Neural progenitor cell (in vitro differentiated cells): ENCODE measurements around the gene TBC1D30. TPM values are rescaled to one million over a fixed set of nuclear protein-coding genes. Genes with fewer than 3 reads are reported as not detected.
"Not testable (repeated sequence)": the region's sequence is repeated elsewhere in the genome, so short reads cannot be mapped to it uniquely, and the experiment has no call there.

Experiments
- DNase-seq: peaks from one replicate; pipeline ENCODE4 v3.0.0-alpha.2; 2016; ENCODE audit warnings: low spot score
- H2AFZ ChIP-seq: fragments of 200-600 bp; sonication (generic); replicated peaks from 2 replicates; pipeline ENCODE4 v1.6.1; 2016; ENCODE audit warnings: antibody characterized with exemption
- H3F3A ChIP-seq: fragments of 200-600 bp; sonication (generic); 2 replicates; pipeline ENCODE4 v1.6.1; 2016; ENCODE audit warnings: antibody characterized with exemption, low read depth
- H3K27ac ChIP-seq: fragments of 200-600 bp; sonication (generic); 2 replicates; pipeline ENCODE4 v1.5.1; 2016; ENCODE audit warnings: mild to moderate bottlenecking
- H3K27me3 ChIP-seq: fragments of 200-600 bp; sonication (generic); 2 replicates; pipeline ENCODE4 v1.6.1; 2016; ENCODE audit warnings: mild to moderate bottlenecking, moderate library complexity
- H3K36me3 ChIP-seq: fragments of 200-600 bp; sonication (generic); 2 replicates; pipeline ENCODE4 v1.5.1; 2016
- H3K4me1 ChIP-seq: fragments of 200-600 bp; sonication (generic); 2 replicates; pipeline ENCODE4 v1.6.1; 2016; ENCODE audit warnings: mixed run types
- H3K4me2 ChIP-seq: fragments of 200-600 bp; sonication (generic); 2 replicates; pipeline ENCODE4 v1.6.1; 2016
- H3K4me3 ChIP-seq: fragments of 200-600 bp; sonication (generic); 2 replicates; pipeline ENCODE4 v1.5.1; 2016
- H3K79me2 ChIP-seq: fragments of 200-600 bp; sonication (generic); 2 replicates; pipeline ENCODE4 v1.6.1; 2016; ENCODE audit warnings: low read depth
- H3K9ac ChIP-seq: fragments of 200-600 bp; sonication (generic); 2 replicates; pipeline ENCODE4 v1.6.1; 2016
- H3K9me3 ChIP-seq: fragments of 200-600 bp; sonication (generic); 2 replicates; pipeline ENCODE4 v1.5.1; 2016; ENCODE audit warnings: low read depth
- H4K20me1 ChIP-seq: fragments of 200-600 bp; sonication (generic); 2 replicates; pipeline ENCODE4 v1.6.1; 2016; ENCODE audit warnings: low read depth
- H3K27ac Mint-ChIP-seq: 3 replicates; pipeline ENCODE4 v1.8.0; 2021; ENCODE audit warnings: mixed read lengths
- H3K27me3 Mint-ChIP-seq: 2 replicates; pipeline ENCODE4 v1.8.0; 2022; ENCODE audit warnings: low read depth, mild to moderate bottlenecking, inconsistent platforms, moderate library complexity, mixed read lengths; ENCODE audit not compliant: insufficient read depth
- H3K36me3 Mint-ChIP-seq: 3 replicates; pipeline ENCODE4 v1.8.0; 2021; ENCODE audit warnings: mixed read lengths
- H3K4me1 Mint-ChIP-seq: 3 replicates; pipeline ENCODE4 v1.8.0; 2021; ENCODE audit warnings: mixed read lengths
- H3K4me3 Mint-ChIP-seq: 3 replicates; pipeline ENCODE4 v1.8.0; 2021; ENCODE audit warnings: mild to moderate bottlenecking, moderate library complexity, mixed read lengths
- H3K9me3 Mint-ChIP-seq: 3 replicates; pipeline ENCODE4 v1.8.0; 2020; ENCODE audit warnings: mixed read lengths
- CTCF ChIP-seq: fragments of 200-600 bp; sonication (generic); IDR thresholded peaks from 2 replicates; pipeline ENCODE4 v1.5.1; 2017; ENCODE audit warnings: antibody characterized with exemption, mild to moderate bottlenecking
- EZH2 ChIP-seq: fragments of 200-600 bp; sonication (generic); IDR thresholded peaks from 2 replicates; pipeline ENCODE4 v1.6.1; 2017; ENCODE audit warnings: antibody characterized with exemption, mild to moderate bottlenecking, moderate library complexity
- EZH2phosphoT487 ChIP-seq: fragments of 200-600 bp; sonication (generic); IDR thresholded peaks from 2 replicates; pipeline ENCODE4 v1.6.1; 2017; ENCODE audit warnings: antibody characterized with exemption
- total RNA-seq: library from RNA; depleted of rRNA; stranded (reverse); fragments of >200 nt; gene quantifications from 2 replicates; pipeline ENCODE4 v1.2.3, GENCODE V29; 2015; ENCODE audit warnings: low replicate concordance

Gene TBC1D30
- 9.4 and 9.7 TPM in 2 replicates for total RNA-seq

- H3K27ac Mint-ChIP-seq = no peak within 1 kb of the TSS
- H3K9me3 Mint-ChIP-seq = peaks cover 5% of the 10 kb centered on the region
- no peak for TF ChIP-seq CTCF
- peak; percentile 95 for TF ChIP-seq EZH2phosphoT487
- TF ChIP-seq EZH2 = peak; percentile 95
- Histone ChIP-seq H3K4me2 (peak within 1 kb of the TSS; percentile 92), H3K4me3 (peak within 1 kb of the TSS; percentile 52), H3K9me3 (no peaks in the 10 kb centered on the region), H3F3A (peaks cover 6% of the 10 kb centered on the region), H3K9ac (no peak within 1 kb of the TSS), H2AFZ (no peak within 1 kb of the TSS), H3K36me3 (no peaks in the 10 kb centered on the region), H3K27ac (no peak within 1 kb of the TSS), H3K79me2 (no peaks in the 10 kb centered on the region), H4K20me1 (peaks cover 43% of the 10 kb centered on the region), H3K27me3 (peaks cover 82% of the 10 kb centered on the region), H3K4me1 (peaks cover 9% of the 10 kb centered on the region)
- DNase-seq = peak; percentile 72
- H3K36me3 Mint-ChIP-seq = peaks cover 2% of the 10 kb centered on the region
- peak within 1 kb of the TSS; percentile 83 for H3K4me3 Mint-ChIP-seq
- H3K4me1 Mint-ChIP-seq = peaks cover 16% of the 10 kb centered on the region
- H3K27me3 Mint-ChIP-seq = peaks cover 46% of the 10 kb centered on the region
Observed at GRCh38 chr12:64824500-64825142, at the start of gene TBC1D30. Gene TBC1D30, plus strand, starts transcription at chr12:64824647. Its CDS starts 233 bp downstream, at chr12:64824880.

- not testable (repeated sequence) for H3K9ac ChIP-seq, H3K36me3 ChIP-seq, H3K4me3 Mint-ChIP-seq, H3K79me2 ChIP-seq, H3K36me3 Mint-ChIP-seq, H3K4me3 ChIP-seq, H3K27ac ChIP-seq, H3K9me3 ChIP-seq, H2AFZ ChIP-seq, H3K4me1 Mint-ChIP-seq, H3K27ac Mint-ChIP-seq, H4K20me1 ChIP-seq, H3K4me2 ChIP-seq, DNase-seq
- peaks cover 29% of the 10 kb centered on the region for H3K9me3 Mint-ChIP-seq
- peaks cover 25% of the 10 kb centered on the region for H3K27me3 Mint-ChIP-seq
- Histone ChIP-seq H3K4me1 (peaks cover 21% of the 10 kb centered on the region), H3K27me3 (peaks cover 17% of the 10 kb centered on the region), H3F3A (peaks cover 18% of the 10 kb centered on the region)
Observed at GRCh38 chr12:64775147-64775736, 49.2 kb upstream of the TBC1D30 start.

- no peak overlapping the region for H3K27ac ChIP-seq
- H3K4me2 ChIP-seq = peak overlapping the region; percentile 74
- H3K9me3 ChIP-seq = peaks cover 9% of the 10 kb centered on the region
- H3K79me2 ChIP-seq = no peaks in the 10 kb centered on the region
- Mint-ChIP-seq H3K27me3 (peaks cover 43% of the 10 kb centered on the region), H3K4me1 (peaks cover 21% of the 10 kb centered on the region), H3K27ac (no peak overlapping the region), H3K36me3 (peaks cover 2% of the 10 kb centered on the region), H3K9me3 (peaks cover 23% of the 10 kb centered on the region), H3K4me3 (peak overlapping the region; percentile 82)
- peaks cover 39% of the 10 kb centered on the region for H3F3A ChIP-seq
- TF ChIP-seq EZH2 (no peak), EZH2phosphoT487 (no peak), CTCF (no peak)
- H3K4me3 ChIP-seq = peak overlapping the region; percentile 54
- H3K4me1 ChIP-seq = peaks cover 37% of the 10 kb centered on the region
- DNase-seq = peak; percentile 9
- H4K20me1 ChIP-seq = peaks cover 7% of the 10 kb centered on the region
- no peaks in the 10 kb centered on the region for H3K36me3 ChIP-seq
- H3K9ac ChIP-seq = no peak overlapping the region
- H2AFZ ChIP-seq = no peak overlapping the region
- H3K27me3 ChIP-seq = peaks cover 57% of the 10 kb centered on the region
Observed at GRCh38 chr12:64779354-64779974, 45.0 kb upstream of the TBC1D30 start.
